Midbrain (tissue), 1 donor: ENCODE measurements around the gene CDH10.
A peak's percentile ranks its signal among the peaks of the same experiment; 100 is the strongest.

Experiments
- DNase-seq: peaks from one replicate; lab custom pipeline; 2025; lab: John Stamatoyannopoulos, UW

CDH10 gene

DNA sequence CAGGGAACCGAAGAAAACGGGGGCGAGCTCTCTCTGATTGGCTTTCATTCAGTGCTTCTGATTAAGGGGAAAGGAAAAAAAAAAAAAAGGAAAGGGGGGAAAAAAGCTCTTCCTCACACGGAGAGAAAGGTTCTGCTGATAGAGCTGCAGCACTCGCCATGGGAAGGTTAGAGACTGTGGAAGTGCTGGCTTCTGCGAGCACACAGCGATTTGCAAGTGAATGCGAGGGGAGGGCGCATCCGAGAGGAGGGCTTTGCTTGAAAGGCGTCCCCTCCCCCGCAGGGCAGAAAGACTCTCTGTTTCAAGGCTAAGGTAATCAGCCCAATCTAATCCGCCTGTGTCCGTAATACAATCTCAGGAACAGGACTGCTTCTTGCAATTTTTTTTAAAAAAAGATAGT is at the start of gene CDH10:
TSS of gene CDH10 (minus strand) at position 218 of the 400 bp plus-strand sequence. CDS start 51,488 bp downstream, outside the sequence.
- DNase-seq: peak; percentile 47

DNA sequence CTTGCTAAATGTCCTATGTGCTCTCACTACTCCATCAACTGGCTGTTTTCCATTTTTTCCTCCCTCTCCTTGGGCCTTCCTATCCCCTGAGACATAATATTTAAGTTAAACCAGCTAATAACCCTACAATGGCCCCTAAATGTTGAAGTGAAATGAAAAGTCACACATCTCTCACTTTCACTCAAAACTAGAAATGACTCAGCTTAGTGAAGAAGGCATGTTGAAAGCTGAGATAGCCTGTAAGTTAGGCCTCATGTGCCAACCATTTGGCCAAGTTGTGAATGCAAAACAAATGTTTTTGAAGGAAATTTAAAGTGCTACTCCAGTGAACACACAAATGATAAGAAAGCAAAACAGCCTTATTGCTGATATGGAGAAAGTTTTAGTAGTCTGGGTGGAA is 48.8 kb upstream of the CDH10 start:
- no peak for DNase-seq

DNA sequence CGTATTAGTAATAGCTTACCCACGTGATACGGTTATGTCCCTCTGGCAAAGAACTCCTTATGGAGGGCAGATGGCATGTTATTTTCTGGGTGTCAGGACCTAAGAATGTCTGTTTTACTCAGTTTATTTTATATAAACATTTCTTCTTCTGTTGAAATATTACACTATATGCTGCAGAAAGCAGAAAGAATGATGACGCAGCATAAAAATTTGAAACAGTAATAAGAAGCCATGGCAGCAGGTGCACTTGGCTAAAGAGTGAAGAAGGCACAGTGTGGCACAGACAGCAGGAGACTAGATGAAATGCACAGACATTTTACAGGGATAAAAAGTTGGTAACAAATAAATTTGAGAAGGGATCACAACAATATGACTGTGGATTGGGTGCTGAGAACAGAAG is 46.3 kb upstream of the CDH10 start:
- no peak for DNase-seq

DNA sequence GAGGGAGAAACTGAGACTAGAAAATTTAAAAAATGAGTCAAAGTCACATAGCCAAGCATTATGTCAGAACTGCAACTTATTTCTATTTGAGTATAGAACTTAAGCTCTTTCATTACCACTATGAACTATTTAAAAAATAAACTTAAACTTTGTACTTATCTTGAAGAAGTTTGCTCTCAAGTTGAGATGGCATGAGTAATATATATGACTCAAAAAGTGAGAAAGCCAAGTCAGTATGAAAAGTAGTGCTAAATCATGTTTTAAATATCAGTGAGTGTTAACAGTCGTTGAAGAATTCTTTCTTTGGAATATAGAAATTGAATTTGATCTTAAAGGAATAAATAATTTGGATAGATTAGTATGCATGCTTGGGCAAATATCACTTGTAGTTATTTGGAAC is 36.3 kb upstream of the CDH10 start:
- DNase-seq: no peak

DNA sequence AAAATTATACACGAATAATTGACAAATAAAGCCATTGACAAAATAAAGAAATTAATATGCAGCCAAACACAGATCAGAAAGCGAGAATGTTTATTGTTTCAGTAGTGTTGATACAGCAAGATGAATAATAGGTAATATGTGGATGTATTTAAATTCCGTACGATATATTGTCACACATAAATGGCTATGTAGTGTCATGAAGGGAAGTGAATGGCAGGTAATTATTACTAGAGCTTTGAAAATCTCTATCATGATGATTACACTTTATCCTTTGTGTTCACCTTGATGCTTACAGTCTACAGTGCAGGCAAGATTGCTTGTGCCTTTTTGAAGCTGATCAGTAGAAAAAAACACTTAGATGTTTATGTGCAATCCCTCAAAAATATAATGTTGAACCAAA is 23.3 kb upstream of the CDH10 start:
- no peak for DNase-seq

DNA sequence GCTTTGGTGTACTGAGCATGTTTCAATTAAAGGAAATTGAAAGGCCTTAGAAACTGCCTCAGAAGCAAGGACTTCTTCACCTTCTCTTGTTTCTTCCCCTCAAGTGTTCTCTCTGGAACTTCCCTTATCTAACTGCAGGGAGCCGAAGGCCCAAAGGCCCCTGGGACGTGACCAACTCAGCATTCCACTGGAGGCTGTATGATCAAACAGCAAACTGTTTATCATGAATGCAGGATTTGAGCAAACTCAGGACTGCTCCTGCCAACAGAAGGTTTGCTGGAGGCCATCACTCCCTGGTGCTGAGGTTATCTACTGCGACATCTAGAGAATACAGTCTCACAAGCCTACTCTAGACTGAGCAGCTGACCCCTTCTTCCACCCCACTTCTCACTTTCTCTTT is 4.8 kb upstream of the CDH10 start:
- DNase-seq: no peak

DNA sequence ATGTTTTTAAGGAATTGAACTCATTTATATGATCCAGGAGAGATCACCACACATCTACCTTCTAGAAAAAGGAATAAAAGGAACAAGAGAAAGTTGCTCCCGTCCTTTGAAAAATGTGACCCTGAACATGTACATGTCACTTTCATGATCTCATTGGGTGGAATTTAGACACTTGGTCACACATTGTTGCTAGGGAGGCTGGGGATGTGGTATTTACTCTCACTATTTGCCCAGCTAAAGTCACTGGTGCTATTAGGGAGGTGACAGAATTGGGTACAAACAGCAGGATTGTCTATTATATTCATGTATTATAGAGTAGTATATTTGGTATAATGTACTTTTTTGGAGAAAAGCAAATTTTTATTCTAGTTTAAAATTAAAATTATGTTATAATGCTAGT is 2.1 kb upstream of the CDH10 start:
- DNase-seq: no peak

DNA sequence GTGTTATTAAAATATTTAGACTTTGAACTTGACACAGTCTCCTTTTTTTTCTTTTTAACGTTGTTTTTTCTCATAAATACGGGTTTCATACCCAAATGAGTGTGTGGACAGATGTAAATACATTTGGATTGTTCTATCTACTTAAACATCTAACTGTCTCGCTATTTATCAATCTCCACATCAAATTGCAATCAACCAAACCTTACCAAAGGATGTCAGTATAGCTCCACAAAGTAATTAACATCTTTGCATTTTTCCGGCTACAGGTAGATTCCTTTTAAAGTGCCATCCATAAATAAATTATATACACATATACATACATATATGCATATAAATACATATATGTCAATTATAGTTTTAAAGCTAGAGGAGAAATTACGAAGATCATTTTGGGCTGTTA is 705 bp upstream of the CDH10 start:
- DNase-seq: no peak

DNA sequence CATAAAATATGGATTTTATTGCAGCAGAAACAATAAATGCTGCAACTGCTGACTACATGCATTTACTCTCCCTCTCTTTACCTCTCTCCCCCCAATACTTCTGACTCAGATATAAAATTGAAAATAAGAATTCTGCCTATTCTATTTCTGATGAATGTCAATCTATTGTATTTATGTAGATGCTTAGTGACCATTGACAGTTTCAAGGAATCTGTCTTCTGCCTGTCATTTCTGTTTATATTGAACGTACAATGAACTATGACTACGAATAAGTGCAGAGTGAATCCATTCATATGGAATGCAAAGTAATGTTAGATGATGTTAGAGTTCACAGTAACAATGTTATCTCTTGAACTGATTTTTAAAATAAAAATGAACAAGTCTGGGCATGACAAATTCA is 898 bp downstream of the CDH10 start:
- no peak for DNase-seq

DNA sequence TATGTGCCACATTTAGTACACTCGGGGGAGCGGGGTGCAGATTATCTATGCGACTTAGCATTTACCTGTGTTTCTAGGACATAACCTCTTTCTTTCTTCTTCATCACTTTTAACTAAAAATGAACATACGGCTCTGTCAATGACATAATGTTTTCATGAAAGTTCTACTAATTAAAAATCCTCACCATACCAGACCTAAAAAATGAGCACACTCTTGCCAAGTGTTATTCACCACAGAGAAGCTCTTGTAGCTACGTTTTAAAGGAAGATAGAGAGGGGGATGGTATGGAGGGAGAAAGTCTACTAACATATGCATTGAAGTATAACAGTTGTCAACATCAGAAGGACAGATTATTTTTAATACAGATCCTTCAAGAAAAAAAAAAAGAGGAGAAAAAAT is 1.6 kb downstream of the CDH10 start:
- DNase-seq: no peak

DNA sequence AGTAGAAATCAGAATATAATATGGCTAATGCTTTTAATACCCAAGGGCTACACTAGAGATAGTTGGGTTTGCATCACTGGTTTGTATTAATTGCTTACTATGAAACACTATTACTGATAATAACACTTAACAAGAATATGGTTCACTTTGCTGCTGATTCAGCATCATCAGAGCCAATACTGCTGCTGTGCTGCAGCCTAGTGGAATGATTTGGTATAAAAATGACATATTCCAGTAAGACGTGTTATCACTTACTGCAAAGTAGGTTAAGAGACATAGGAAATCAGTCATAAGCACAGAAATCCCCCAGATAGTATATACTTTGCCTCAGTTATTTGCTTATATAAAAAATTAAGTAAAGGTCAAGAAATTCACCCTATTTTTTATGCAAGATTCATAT is 2.8 kb downstream of the CDH10 start:
- DNase-seq: peak; percentile 59

DNA sequence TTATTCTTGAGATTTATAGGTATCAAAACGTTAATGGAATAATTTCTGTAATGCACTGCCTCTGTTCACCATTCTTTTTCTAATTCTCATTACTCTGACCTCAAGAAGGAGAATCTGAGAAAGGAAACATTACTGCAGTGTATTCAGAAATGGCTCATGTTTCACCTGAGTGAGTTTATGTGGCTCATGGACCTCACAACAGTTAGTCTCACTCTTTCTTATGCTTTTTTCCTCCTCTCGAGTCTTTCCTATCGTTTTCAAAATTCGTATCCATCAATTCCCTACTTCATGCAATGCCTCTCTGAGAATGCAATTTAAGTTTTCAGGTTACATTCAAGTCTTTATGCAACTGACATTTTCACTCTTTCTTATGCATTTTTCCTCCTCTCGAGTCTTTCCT is 9.6 kb downstream of the CDH10 start:
- DNase-seq: no peak

DNA sequence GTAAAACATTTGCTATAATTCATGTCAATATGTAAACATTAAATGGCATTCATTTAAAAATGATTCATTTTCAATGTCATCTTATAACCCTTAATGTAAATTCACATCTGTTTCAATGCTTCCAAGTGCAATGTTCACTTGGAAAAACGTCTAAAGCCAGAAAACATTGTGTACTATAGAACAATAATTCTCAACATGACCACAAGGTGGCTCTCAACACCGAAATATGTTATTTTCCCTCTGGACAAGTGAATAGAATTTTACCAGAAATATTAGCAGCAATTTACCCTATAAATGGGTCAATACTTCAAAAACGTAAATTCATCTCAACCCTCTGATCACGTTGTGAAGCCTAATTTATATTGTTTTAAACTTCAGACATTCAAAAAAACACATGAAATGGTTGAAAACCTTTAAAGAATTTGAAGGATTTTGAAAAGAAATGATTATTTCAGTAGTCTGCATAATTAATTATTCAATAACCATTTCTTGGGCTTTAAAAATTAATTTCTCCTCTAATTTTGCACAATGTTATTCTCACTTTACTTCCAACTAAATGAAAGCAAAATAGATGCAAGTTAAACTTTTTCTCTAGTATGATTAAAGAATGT is 11.0 kb downstream of the CDH10 start:
- peak; percentile 54 for DNase-seq

DNA sequence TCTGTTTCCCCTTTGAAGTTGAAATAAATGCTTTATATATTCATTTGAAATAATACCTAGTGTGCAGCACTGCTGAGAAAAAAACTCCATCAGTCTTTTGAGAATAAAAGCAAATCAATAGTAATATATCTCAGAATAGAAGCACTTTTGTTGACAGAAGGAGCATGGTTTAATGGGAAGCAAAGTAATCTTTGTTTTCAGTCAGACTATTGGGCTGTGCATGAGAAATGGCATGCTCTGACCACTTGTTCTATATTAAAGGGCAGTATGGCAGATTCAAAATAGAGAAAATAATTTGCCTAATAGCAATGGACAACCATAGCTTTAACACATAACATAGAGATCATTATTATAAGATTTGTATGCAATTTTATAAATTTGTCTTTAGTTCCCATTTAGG is 12.4 kb downstream of the CDH10 start:
- no peak for DNase-seq

DNA sequence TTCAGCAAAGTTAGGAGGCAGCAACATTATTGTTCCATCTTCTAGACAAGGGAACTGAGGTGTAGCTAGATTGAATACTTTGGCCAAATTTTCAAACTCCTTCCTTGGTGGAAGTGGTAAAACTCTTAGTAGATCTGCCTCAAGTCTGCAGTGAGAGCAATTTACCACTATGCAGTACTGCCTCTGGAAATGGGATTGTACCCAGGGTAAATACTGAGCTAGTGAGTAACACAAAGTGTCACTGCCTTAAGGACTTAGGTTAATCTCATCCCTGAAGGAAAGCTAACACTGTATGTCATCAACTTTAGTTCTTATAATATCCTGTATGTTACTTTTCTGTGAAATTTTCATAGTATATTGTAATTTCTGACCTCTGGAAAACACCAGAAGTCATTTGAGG is 13.9 kb downstream of the CDH10 start:
- no peak for DNase-seq

DNA sequence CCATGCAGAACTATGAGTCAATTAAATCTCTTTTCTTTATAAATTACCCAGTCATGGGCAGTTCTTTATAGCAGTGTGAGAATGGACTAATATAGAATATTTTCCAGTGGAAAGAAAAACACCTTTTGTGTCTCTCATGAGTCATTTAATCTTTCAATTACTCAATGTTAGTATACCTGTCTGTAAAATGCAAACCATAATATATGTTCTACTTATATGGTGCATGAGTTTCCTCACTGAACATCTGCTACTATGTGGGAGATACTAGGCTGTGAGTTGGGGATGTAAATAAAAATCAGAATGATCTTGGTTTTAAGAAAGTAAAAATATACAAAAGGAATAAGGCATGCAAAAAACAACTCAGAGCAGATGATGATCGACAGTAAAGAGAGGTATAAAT is 15.0 kb downstream of the CDH10 start:
- no peak for DNase-seq

DNA sequence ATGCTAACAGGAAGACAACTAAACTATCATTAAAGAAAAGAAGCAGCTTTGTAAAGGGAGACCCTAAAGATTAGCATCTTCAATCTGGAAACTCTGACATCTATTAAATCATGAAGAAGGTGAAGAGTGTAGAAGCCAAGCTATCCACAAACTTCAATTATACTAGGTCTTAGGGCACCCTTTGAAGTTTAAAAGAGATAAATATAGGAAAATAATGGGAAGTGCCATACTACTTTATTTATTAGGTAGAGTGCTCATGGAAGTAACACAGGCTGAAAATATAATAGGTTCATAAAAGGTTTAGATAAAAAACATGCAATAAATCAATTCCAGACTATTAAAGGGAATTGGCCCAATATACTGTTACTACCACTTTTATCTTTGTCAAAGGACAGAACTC is 19.9 kb downstream of the CDH10 start:
- no peak for DNase-seq

DNA sequence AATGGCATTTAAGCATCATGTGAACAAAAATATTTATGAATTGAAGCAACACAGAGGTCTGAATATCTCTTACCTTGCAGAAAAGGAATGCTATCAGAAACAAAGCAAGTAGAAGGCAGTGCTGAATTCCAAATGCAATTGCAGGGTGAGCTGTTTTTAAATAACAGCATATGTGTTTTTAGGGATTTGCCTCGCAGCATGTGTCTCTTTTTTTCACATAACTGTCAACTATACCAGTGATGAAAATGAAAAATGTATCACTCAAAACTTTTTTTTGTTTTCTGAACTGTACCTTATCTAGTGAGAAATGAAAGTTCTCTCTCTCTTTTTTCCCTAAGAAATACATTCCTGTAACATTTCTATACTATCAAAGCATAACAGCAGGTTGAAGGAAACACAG is 21.2 kb downstream of the CDH10 start:
- DNase-seq: no peak

DNA sequence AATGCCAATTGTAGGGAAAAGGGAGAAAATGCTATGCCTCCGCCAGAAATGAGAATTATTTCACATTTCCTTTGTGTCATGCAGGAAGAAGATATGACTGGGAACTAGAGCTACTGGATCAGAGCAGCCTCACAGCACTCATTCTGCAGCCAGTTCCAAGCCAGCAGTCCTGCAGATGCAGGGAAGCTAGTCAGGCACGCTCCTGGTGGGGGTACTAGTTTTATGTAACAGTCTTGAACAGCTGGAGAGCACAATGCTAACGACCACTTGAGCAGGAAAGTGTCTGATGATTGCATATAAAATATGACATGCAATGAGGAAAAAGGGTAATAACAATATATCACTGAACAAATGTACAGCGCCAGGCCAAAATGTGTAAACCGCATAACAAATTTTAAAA is 21.7 kb downstream of the CDH10 start:
- no peak for DNase-seq

DNA sequence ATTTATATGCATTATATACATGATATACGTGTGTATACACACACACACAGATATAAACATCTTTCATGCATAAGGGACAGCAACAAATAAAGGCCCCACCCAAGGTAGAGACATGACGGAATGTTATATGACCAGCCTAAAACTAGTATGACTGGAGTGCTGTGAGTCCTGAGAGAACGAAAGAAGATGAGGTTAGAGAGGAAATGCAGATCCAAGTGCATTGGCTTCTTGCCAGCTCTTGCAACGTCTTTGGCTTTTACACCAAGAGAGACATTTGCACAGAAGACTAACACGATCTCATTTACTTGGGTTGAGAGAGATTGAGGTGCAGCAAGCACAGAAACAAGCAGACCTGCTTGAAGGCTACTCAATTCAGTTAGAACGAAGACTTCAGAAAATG is 23.0 kb downstream of the CDH10 start:
- peak; percentile 33 for DNase-seq

DNA sequence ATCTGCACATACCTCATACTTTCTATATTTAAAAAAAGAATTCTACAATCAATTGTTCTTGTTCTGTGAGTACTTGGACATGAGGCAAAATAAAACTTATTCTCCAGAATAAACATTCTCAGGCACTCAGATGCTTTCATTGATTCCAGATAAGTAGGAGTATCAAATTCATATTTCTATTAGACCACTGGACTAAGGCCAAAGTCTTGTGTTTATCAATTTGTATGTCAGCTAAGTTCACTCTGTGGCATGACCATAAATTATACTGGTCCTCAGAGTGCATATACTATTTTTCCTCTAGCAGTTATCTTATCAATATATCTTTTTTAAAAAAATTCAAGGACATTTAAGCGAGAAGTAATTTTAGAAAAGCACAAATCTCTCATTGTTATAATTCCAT is 28.2 kb downstream of the CDH10 start:
- no peak for DNase-seq

DNA sequence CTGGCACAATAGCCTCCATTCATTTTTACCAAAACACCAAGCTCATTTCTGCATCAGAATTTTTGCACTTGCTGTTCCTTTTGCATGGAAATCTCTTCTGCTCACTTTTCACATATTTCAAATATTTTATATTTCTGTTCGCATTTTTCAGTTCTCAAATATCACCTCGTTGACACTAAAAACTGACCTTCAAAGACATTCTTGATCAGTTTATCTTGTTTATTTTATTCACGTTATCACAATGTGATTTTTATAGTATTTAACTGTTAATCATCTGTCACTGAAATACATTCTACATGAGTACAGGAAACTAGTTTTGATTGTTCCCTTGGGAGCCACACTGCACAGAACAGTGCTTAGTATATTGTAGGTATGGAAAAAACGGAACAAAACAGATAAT is 29.6 kb downstream of the CDH10 start:
- no peak for DNase-seq

DNA sequence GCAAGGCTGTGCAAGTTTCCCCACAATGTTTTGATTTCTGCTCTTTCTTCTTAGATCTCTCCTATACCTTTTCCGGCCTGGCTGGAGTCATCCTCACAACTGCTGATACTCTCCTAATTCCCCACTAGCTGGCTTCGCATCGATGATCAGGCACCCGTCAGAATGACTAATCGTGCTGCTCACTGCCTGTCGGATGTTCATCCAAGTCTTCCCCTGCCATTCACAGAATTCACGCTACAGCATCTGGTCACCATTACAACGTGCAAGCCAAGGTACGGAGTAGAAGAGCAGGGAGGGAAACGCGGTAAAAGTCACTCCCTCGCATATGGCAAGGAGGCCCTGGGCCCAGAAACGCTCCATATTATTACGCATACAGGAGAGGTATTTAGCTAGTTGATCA is 35.1 kb downstream of the CDH10 start:
- no peak for DNase-seq

DNA sequence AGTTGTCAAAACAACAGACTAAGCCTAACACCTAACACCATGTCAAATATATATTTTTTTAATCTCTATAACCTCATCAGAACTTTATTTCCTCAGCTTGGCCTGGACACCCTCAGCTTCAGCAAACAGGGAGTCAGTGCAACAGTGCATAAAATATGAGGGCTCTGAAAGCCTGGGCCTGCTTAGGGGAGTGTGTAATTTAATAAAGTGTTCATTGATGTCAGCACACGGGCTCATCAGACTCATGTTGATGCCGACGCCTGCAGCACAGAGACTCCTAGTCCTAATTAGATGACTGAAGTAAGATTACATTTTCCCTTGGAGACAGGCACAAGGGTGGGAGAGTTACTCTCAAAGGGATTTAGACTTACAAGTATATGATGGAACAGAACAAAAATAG is 37.8 kb downstream of the CDH10 start:
- DNase-seq: peak; percentile 31

DNA sequence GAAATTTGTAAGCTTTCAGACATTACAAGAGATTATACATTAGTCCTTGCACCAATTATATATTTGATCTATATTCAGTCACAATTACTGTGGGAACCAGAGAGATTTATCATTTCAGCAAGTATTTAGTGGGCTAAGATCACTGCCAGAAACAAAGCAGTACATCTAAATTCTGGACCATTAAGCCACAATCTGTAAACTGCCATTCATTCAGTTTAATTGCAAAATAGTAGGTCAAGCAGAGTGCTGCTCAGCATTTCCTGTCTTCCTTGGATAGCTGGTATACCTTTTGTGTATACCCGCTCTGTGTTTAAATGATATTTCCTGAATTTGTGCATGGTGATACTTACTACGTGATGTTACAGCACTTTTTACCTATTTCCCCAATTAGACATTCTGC is 42.6 kb downstream of the CDH10 start:
- no peak for DNase-seq
